Stimulated activated naive CD8-positive, alpha-beta T cell treated with anti-CD3 and anti-CD28 coated beads, Interleukin-15, Interleukin-2, amounts not matched to agents 100 U/mL and 50 U/mL, for 24 hours (primary cell): ENCODE data around the gene WBP2.
"Not testable (repeated sequence)": the region's sequence is repeated elsewhere in the genome, so short reads cannot be mapped to it uniquely, and the experiment has no call there.

ENCODE experiments used
- ATAC-seq: fragments of 150-1000 bp; cut with Tn5 transposase; one replicate; pipeline ENCODE4 v1.10.0; 2021
- DNase-seq: peaks from one replicate; pipeline ENCODE4 v3.0.0; 2021

Gene WBP2

GRCh38 chr17:75888484-75888883 is 33.3 kb upstream of the WBP2 start:
- ATAC-seq = no peak
- no peak for DNase-seq

- not testable (repeated sequence) for DNase-seq, ATAC-seq
Measured at GRCh38 chr17:75885860-75886259, 30.7 kb upstream of the WBP2 start.

- ATAC-seq = no peak
- DNase-seq = no peak
Measured at GRCh38 chr17:75885431-75885830, 30.3 kb upstream of the WBP2 start.

GRCh38 chr17:75881678-75882454 is 26.7 kb upstream of the WBP2 start:
- no peak for DNase-seq
- ATAC-seq = no peak

- DNase-seq = no peak
- no peak for ATAC-seq
Measured at GRCh38 chr17:75880266-75880665, 25.1 kb upstream of the WBP2 start.

GRCh38 chr17:75878174-75878998 is 23.3 kb upstream of the WBP2 start, which contains the start of gene TRIM47:
Gene TRIM47 (minus strand): TSS chr17:75878581. CDS start chr17:75878548, 33 bp downstream.
- DNase-seq = peak; percentile 31
- ATAC-seq = peak; percentile 3

- peak; percentile 75 for DNase-seq
- ATAC-seq = peak; percentile 78
Measured at GRCh38 chr17:75877752-75878173, 22.6 kb upstream of the WBP2 start.

GRCh38 chr17:75876938-75877751 is 22.0 kb upstream of the WBP2 start:
- peak; percentile 12 for ATAC-seq

GRCh38 chr17:75876190-75876937 is 21.2 kb upstream of the WBP2 start:
- DNase-seq = peak; percentile 72
- ATAC-seq = peak; percentile 55

More at GRCh38 chr17:75876938-75877751, 22.0 kb upstream of the WBP2 start:
- peak; percentile 48 for DNase-seq

GRCh38 chr17:75875940-75876189 is 20.7 kb upstream of the WBP2 start:
- no peak for ATAC-seq
- no peak for DNase-seq

- ATAC-seq (no peak), DNase-seq (peak; percentile 29)
Measured at GRCh38 chr17:75875182-75875939, 20.2 kb upstream of the WBP2 start.

- ATAC-seq (no peak), DNase-seq (no peak)
Measured at GRCh38 chr17:75874323-75875181, 19.4 kb upstream of the WBP2 start.

GRCh38 chr17:75873587-75874322 is 18.6 kb upstream of the WBP2 start:
- ATAC-seq (no peak), DNase-seq (no peak)

GRCh38 chr17:75872434-75873351 is 17.6 kb upstream of the WBP2 start:
- ATAC-seq (no peak), DNase-seq (peak; percentile 25)

GRCh38 chr17:75870228-75870627 is 15.1 kb upstream of the WBP2 start:
- ATAC-seq = not testable (repeated sequence)

GRCh38 chr17:75869282-75870141 is 14.4 kb upstream of the WBP2 start:
- DNase-seq = no peak

More at GRCh38 chr17:75870228-75870627, 15.1 kb upstream of the WBP2 start:
- not testable (repeated sequence) for DNase-seq

GRCh38 chr17:75868730-75869281 is 13.7 kb upstream of the WBP2 start:
- DNase-seq, ATAC-seq: not testable (repeated sequence)

More at GRCh38 chr17:75869282-75870141, 14.4 kb upstream of the WBP2 start:
- no peak for ATAC-seq
